ENCODE results near the gene ACTR2. TPM values are rescaled to one million over a fixed set of nuclear protein-coding genes. Genes with fewer than 3 reads are reported as not detected.
"Not testable (repeated sequence)": the region's sequence is repeated elsewhere in the genome, so short reads cannot be mapped to it uniquely, and the experiment has no call there.

Gene ACTR2
- total RNA-seq, 1 experiment from 2014 or later, result 199 TPM

DNA sequence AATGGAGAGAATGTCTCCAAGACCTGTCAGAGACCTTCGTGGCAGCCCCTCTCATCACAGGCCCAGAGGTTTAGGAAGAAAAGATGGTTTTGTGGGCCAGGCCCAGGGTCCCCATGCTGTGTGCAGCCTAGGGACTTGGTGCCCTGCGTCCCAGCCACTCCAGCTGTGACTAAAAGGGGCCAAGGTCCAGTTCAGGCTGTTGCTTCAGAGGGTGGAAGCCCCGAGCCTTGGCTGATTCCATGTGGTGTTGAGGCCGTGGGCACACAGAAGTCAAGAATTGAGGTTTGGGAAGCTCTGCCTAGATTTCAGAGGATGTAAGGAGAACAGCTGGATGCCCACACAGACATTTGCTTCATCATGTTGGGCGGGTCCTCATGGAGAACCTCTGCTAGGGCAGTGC lies 45.1 kb upstream of the ACTR2 start (continued):
- TF ChIP-seq, protein P1, sequence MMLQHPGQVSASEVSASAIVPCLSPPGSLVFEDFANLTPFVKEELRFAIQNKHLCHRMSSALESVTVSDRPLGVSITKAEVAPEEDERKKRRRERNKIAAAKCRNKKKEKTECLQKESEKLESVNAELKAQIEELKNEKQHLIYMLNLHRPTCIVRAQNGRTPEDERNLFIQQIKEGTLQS (IDR thresholded peaks at IDR 0.05), result no peak
- TF ChIP-seq SP1 (IDR thresholded peaks at IDR 0.05; ENCODE audit: low read depth) (no peak), ZNF274 (IDR thresholded peaks at IDR 0.05; ENCODE audit: low read depth, low read length) (no peak)

DNA sequence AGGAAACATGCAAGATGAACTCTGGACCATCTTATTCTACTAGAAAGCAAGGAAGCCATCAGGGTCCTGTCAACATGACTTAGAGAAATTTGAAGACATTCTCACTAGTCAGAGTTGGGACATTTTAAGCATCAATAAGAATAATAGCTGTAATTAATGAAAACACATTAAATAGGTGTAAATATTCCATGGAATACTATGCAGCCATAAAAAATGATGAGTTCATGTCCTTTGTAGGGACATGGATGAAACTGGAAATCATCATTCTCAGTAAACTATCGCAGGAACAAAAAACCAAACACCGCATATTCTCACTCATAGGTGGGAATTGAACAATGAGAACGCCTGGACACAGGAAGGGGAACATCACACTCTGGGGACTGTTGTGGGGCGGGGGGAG lies 44.2 kb upstream of the ACTR2 start:
- DNase-seq (ENCODE audit: low read depth, low spot score); H3K27ac ChIP-seq (ENCODE audit: low read depth, low read length); H3K36me3 ChIP-seq (ENCODE audit: control insufficient read depth in 1 of 2, insufficient read depth in 2 of 2, low read length in 2 of 2); H3K79me2 ChIP-seq (ENCODE audit: insufficient read depth, low read length); H3K9me3 ChIP-seq (ENCODE audit: control insufficient read depth in 1 of 2, insufficient read depth in 1 of 2, low read depth in 1 of 2, low read length in 2 of 2); H3K9me2 ChIP-seq (ENCODE audit: insufficient read depth); H3K9ac ChIP-seq (ENCODE audit: low read length); CTCF ChIA-PET; H3K4me2 ChIP-seq (ENCODE audit: low read length); RAD21 ChIA-PET (ENCODE audit: low non-redundant PET in 1 of 2, low total read pairs in 2 of 2, uncharacterized antibody in 2 of 2, unreplicated experiment in 2 of 2); H3K4me3 ChIP-seq (replicated peaks in 1 of 2; ENCODE audit: low read depth in 1 of 2, low read length in 2 of 2); H3K27me3 ChIP-seq (ENCODE audit: insufficient read depth, low read length); H3K4me1 ChIP-seq (ENCODE audit: control insufficient read depth in 1 of 2, insufficient read depth in 2 of 2, low read length in 2 of 2); H2AFZ ChIP-seq (ENCODE audit: low read depth, low read length, poor library complexity, severe bottlenecking); POLR2A ChIA-PET; ATAC-seq; intact Hi-C loops (cut with micrococcal nuclease); H4K20me1 ChIP-seq (ENCODE audit: insufficient read depth); BruUV-seq (replicated peaks): not testable (repeated sequence)

DNA sequence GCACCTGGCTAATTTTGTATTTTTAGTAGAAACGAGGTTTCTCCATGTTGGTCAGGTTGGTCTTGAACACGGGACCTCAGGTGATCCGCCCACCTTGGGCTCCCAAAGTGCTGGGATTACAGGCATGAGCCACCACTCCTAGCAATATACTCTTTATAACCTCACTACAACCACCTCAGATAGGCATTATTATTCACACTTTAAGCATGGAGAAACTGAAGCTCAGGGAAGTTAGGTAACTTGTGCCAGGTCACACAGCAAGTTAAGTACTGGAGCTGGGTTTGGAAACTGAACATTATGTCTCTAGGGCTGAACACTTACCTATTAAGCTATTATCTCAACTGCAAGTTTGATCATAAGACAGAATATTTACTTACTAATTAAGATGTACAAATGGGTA lies 42.6 kb upstream of the ACTR2 start:
- Histone ChIP-seq H2AFZ (ENCODE audit: low read depth, low read length, poor library complexity, severe bottlenecking) (no peak overlapping the region), H4K20me1 (ENCODE audit: insufficient read depth) (no peaks in the 10 kb centered on the region), H3K4me1 (ENCODE audit: control insufficient read depth in 1 of 2, insufficient read depth in 2 of 2, low read length in 2 of 2) (peaks cover 0 to 4% of the 10 kb centered on the region in 2 experiments; a peak in 1 of 4 replicates), H3K9me2 (ENCODE audit: insufficient read depth) (no peaks in the 10 kb centered on the region), H3K27ac (ENCODE audit: low read depth, low read length) (no peak overlapping the region), H3K4me3 (replicated peaks in 1 of 2; ENCODE audit: low read depth in 1 of 2, low read length in 2 of 2) (no peak overlapping the region), H3K79me2 (ENCODE audit: insufficient read depth, low read length) (no peaks in the 10 kb centered on the region), H3K4me2 (ENCODE audit: low read length) (no peak overlapping the region), H3K9me3 (ENCODE audit: control insufficient read depth in 1 of 2, insufficient read depth in 1 of 2, low read depth in 1 of 2, low read length in 2 of 2) (no peaks in the 10 kb centered on the region), H3K9ac (ENCODE audit: low read length) (no peak overlapping the region), H3K27me3 (ENCODE audit: insufficient read depth, low read length) (no peaks in the 10 kb centered on the region), H3K36me3 (ENCODE audit: control insufficient read depth in 1 of 2, insufficient read depth in 2 of 2, low read length in 2 of 2) (no peaks in the 10 kb centered on the region)
- ChIA-PET CTCF (no interaction called here), POLR2A (no interaction called here), RAD21 (ENCODE audit: low non-redundant PET in 1 of 2, low total read pairs in 2 of 2, uncharacterized antibody in 2 of 2, unreplicated experiment in 2 of 2) (no interaction called here)
- no TSS peak for BruUV-seq (replicated peaks)
- intact Hi-C loops (cut with micrococcal nuclease), result loop anchor here (5.0 kb wide), 1 partner anchor 268 kb away; no protein-coding TSS in a partner anchor
- no peak for DNase-seq (ENCODE audit: low read depth, low spot score)
- no peak for ATAC-seq
- TF ChIP-seq FOSL1 (IDR thresholded peaks at IDR 0.05; ENCODE audit: low read depth) (no peak), CBX3 (IDR thresholded peaks at IDR 0.05; ENCODE audit: low read depth) (no peak), SRF (IDR thresholded peaks at IDR 0.05; ENCODE audit: low read depth) (no peak), CEBPB (IDR thresholded peaks at IDR 0.05; ENCODE audit: low read depth) (no peak), RAD21 (IDR thresholded peaks at IDR 0.05; ENCODE audit: low read depth) (no peak), SIN3A (IDR thresholded peaks at IDR 0.05; ENCODE audit: low read depth) (no peak)
- TF ChIP-seq, protein P2, sequence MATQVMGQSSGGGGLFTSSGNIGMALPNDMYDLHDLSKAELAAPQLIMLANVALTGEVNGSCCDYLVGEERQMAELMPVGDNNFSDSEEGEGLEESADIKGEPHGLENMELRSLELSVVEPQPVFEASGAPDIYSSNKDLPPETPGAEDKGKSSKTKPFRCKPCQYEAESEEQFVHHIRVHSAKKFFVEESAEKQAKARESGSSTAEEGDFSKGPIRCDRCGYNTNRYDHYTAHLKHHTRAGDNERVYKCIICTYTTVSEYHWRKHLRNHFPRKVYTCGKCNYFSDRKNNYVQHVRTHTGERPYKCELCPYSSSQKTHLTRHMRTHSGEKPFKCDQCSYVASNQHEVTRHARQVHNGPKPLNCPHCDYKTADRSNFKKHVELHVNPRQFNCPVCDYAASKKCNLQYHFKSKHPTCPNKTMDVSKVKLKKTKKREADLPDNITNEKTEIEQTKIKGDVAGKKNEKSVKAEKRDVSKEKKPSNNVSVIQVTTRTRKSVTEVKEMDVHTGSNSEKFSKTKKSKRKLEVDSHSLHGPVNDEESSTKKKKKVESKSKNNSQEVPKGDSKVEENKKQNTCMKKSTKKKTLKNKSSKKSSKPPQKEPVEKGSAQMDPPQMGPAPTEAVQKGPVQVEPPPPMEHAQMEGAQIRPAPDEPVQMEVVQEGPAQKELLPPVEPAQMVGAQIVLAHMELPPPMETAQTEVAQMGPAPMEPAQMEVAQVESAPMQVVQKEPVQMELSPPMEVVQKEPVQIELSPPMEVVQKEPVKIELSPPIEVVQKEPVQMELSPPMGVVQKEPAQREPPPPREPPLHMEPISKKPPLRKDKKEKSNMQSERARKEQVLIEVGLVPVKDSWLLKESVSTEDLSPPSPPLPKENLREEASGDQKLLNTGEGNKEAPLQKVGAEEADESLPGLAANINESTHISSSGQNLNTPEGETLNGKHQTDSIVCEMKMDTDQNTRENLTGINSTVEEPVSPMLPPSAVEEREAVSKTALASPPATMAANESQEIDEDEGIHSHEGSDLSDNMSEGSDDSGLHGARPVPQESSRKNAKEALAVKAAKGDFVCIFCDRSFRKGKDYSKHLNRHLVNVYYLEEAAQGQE (IDR thresholded peaks at IDR 0.05; ENCODE audit: low read depth), result no peak
- TF ChIP-seq, protein P3, sequence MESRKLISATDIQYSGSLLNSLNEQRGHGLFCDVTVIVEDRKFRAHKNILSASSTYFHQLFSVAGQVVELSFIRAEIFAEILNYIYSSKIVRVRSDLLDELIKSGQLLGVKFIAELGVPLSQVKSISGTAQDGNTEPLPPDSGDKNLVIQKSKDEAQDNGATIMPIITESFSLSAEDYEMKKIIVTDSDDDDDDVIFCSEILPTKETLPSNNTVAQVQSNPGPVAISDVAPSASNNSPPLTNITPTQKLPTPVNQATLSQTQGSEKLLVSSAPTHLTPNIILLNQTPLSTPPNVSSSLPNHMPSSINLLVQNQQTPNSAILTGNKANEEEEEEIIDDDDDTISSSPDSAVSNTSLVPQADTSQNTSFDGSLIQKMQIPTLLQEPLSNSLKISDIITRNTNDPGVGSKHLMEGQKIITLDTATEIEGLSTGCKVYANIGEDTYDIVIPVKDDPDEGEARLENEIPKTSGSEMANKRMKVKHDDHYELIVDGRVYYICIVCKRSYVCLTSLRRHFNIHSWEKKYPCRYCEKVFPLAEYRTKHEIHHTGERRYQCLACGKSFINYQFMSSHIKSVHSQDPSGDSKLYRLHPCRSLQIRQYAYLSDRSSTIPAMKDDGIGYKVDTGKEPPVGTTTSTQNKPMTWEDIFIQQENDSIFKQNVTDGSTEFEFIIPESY (IDR thresholded peaks at IDR 0.05; ENCODE audit: extremely low read depth, insufficient replicate concordance, low read length), result no peak
- TF ChIP-seq, protein P4, sequence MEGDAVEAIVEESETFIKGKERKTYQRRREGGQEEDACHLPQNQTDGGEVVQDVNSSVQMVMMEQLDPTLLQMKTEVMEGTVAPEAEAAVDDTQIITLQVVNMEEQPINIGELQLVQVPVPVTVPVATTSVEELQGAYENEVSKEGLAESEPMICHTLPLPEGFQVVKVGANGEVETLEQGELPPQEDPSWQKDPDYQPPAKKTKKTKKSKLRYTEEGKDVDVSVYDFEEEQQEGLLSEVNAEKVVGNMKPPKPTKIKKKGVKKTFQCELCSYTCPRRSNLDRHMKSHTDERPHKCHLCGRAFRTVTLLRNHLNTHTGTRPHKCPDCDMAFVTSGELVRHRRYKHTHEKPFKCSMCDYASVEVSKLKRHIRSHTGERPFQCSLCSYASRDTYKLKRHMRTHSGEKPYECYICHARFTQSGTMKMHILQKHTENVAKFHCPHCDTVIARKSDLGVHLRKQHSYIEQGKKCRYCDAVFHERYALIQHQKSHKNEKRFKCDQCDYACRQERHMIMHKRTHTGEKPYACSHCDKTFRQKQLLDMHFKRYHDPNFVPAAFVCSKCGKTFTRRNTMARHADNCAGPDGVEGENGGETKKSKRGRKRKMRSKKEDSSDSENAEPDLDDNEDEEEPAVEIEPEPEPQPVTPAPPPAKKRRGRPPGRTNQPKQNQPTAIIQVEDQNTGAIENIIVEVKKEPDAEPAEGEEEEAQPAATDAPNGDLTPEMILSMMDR (IDR thresholded peaks at IDR 0.05 in 2 of 3, conservative IDR thresholded peaks at IDR 0.05 in 1 of 3; ENCODE audit: borderline replicate concordance in 1 of 3, insufficient read depth in 1 of 3, low read depth in 2 of 3, low read length in 2 of 3), result no peak
